CD4-positive, alpha-beta T cell treated with Interleukin-6 at 100 ng/mL for 8 hours (primary cell): ENCODE results near the gene LAP3.

ENCODE experiments used
- DNase-seq: peaks from one replicate; pipeline ENCODE4 v3.0.0-alpha.2; 2020; ENCODE audit warnings: mixed read lengths, low spot score

Gene LAP3

GRCh38 chr4:17619416-17620105 lies 42.6 kb downstream of the LAP3 start:
- no peak for DNase-seq

- DNase-seq = no peak
Measured at GRCh38 chr4:17623451-17624001, 46.5 kb downstream of the LAP3 start.

GRCh38 chr4:17624821-17625220 lies 47.8 kb downstream of the LAP3 start:
- no peak for DNase-seq

GRCh38 chr4:17630228-17630627 lies 53.2 kb downstream of the LAP3 start:
- DNase-seq = no peak

GRCh38 chr4:17633600-17633999 lies 56.6 kb downstream of the LAP3 start:
- DNase-seq = no peak

- no peak for DNase-seq
Measured at GRCh38 chr4:17635056-17635455, 58.1 kb downstream of the LAP3 start.

GRCh38 chr4:17636341-17636695 lies 59.3 kb downstream of the LAP3 start:
- no peak for DNase-seq

- peak; percentile 49 for DNase-seq
Measured at GRCh38 chr4:17636696-17637622, 60.0 kb downstream of the LAP3 start.

GRCh38 chr4:17639136-17639535 lies 62.1 kb downstream of the LAP3 start:
- no peak for DNase-seq

- no peak for DNase-seq
Measured at GRCh38 chr4:17642398-17642783, 65.4 kb downstream of the LAP3 start.

GRCh38 chr4:17646693-17647092 lies 69.7 kb downstream of the LAP3 start:
- DNase-seq = no peak

- DNase-seq = no peak
Measured at GRCh38 chr4:17647176-17647806, 70.3 kb downstream of the LAP3 start.

GRCh38 chr4:17647927-17648326 lies 70.9 kb downstream of the LAP3 start:
- no peak for DNase-seq

- DNase-seq = no peak
Measured at GRCh38 chr4:17650406-17650805, 73.4 kb downstream of the LAP3 start.

GRCh38 chr4:17654701-17655100 lies 77.7 kb downstream of the LAP3 start:
- DNase-seq = no peak

- no peak for DNase-seq
Measured at GRCh38 chr4:17657090-17657489, 80.1 kb downstream of the LAP3 start.
